HG03469 (cell line): Measurements from ENCODE around the gene TMPRSS11D.

Experiments
- ATAC-seq: cut with Tn5 transposase; IDR thresholded peaks from one replicate; pipeline ENCODE4 v1.9.1; 2021; ENCODE audit warnings: mild to moderate bottlenecking, moderate library complexity, moderate number of reproducible peaks; ENCODE audit not compliant: unreplicated experiment

TMPRSS11D gene, protein sequence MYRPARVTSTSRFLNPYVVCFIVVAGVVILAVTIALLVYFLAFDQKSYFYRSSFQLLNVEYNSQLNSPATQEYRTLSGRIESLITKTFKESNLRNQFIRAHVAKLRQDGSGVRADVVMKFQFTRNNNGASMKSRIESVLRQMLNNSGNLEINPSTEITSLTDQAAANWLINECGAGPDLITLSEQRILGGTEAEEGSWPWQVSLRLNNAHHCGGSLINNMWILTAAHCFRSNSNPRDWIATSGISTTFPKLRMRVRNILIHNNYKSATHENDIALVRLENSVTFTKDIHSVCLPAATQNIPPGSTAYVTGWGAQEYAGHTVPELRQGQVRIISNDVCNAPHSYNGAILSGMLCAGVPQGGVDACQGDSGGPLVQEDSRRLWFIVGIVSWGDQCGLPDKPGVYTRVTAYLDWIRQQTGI

DNA sequence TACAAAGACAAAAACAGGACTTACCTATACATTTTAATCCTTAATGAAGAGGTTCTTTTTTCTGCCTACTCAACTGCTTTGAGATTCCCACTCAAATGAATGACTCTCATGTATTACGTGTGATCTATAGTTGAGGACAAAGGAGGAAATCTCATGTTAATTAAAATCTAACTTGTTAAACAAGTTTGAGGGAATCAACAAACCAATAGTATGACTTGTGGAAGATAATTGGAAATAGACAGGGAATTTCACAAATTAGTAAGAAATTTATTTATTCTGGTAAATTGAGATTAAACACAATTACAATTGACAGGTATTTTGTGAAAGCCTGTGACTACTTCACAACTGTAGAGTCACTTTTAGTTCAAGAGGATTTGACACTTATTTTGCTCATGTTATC lies at the start of gene TMPRSS11D:
Gene TMPRSS11D, minus strand, starts transcription at position 101 of the 400 bp plus-strand sequence. Its CDS starts 69 bp downstream, at position 32.
- ATAC-seq, result no peak

- no peak for ATAC-seq
Measured at GRCh38 chr4:67933038-67933437, 49.2 kb upstream of the TMPRSS11D start.

GRCh38 chr4:67931256-67931655 lies 47.5 kb upstream of the TMPRSS11D start:
- no peak for ATAC-seq

DNA sequence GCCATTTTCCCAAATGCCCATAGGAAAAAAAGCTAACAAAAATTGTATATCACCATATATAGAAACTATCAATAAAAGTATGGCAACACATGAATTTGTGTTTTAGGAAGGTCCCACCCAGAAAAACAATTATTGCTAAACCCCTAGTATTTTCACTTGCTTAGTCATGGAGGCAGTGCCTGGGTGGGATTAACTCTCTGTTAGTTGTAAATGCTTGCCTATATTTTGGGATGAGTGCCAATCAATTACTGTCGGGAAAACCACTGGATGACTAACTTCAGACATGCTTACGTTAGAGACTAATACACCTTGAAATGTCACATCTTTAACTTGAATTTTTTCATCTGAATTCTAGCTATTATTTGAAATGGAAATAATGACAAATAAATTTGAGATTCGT lies 45.6 kb upstream of the TMPRSS11D start:
- no peak for ATAC-seq

DNA sequence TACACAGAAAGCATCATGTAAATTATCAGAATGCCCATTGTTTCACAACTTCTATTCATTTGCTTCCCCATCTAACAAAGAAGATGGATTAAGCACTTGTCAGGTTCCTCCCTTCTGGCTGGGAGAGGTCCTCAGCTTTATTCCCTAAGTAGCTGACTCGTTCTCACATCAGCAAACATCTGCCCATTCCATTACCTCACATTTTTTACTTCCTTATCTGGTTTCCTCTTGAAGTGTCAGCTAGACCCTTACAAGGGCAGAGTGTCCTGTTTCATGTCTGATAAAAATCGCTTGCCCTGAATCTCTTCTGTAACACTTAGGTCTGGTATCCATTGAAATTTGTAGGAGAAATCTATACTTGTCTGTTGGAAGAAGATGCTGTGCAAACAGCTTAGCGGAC lies 44.7 kb upstream of the TMPRSS11D start:
- no peak for ATAC-seq

DNA sequence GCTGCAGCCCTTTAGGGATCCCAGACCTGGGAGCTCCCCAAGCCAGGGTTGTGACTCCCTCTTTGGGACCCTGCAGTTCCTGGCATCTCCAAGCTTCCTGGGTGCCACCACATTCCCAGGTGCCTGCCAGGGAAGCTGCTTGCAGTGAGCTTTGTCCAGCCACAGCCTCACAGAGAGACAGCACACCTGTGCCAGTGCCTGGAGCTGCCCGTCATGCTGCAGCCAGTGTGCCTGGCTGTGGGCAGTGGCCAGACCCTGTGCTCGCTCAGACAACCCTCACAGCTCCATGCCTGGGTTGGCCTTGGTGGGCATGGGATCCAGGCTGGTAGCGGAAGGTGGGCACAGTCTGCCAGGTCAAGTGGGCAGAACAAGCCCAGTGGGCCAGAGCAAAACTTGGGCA lies 43.4 kb upstream of the TMPRSS11D start:
- no peak for ATAC-seq

- ATAC-seq, result no peak
Measured at GRCh38 chr4:67926485-67926884, 42.7 kb upstream of the TMPRSS11D start.

- ATAC-seq, result no peak
Measured at GRCh38 chr4:67922697-67923096, 38.9 kb upstream of the TMPRSS11D start.

DNA sequence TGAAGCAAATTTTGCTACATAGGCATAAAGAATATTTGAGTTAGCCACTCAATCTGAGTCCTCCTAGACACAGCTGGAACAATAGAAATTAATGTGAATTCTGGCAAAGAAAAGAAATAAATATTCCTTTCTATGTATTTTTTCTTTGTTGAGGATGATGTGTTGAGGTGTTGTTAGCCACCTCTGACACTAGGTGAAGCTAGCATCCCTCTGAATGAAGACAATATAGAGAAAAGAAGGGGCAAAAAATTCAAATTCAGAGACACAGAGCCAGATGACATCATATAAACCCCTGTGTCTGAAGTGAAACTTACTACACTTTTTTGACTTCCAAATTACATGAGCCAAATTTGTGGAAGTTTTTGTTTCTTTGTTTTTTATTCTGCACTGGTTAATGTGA lies 34.6 kb upstream of the TMPRSS11D start:
- no peak for ATAC-seq

DNA sequence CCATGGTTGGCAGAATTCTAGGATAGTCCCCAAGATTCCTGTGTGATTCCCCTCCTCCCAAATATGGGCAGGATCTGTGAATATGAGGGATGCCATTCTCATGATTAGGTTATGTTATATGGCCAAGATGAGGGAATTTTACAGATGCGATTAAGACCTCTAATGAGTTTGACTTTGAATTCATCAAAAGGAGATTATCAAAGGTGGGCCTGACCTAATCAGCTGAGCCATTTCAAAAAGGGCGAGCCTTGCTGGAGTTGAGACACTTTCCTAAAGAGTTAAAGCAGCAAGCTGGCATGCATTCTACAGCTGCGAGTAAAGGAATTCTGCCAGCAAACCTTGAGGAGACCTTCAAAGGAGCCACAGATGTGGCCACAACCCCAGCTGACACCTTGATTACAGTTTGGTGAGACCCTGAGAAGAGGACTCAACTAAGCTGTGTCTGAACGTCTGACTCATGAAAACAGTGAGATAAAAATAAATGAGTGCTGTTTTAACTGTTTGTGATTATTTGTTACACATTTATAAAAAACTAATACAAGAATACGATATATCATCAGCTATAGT lies 31.7 kb upstream of the TMPRSS11D start:
- no peak for ATAC-seq

DNA sequence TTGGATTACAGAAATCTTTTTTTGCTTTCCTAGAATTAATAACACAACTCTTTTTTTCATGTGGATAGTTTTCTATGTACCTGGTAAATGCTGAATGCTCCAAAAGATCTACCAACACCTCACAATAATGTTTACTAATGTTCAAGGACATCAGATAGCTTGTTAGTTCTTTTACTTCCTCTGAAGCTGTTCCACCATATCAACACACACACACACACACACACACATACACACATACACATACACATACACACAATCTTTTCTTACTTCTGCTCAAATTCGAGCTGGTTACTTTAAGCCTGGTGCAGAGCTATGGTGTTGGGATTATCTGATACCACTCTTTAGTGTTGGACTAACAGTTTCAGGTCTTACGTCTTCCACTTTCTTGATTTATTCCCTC lies 28.3 kb upstream of the TMPRSS11D start:
- no peak for ATAC-seq

DNA sequence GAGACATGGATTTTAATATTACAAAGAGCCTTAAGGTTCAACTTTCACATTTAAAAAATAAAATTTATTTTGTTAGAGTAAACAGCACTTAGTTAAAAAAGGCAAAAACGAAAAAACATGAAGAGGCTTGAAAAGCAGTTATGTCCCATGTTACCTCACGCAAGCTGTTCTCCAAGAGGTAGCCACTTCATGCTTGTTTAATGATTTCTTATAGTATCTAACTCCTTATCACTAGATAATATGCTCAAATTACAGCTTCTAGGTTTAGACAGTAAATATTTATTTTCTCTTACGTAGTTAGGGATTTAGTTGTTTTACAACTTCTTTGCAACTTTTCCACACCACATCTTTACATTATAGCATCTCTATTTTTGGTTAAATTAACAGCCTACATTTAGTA lies 27.8 kb upstream of the TMPRSS11D start:
- no peak for ATAC-seq

DNA sequence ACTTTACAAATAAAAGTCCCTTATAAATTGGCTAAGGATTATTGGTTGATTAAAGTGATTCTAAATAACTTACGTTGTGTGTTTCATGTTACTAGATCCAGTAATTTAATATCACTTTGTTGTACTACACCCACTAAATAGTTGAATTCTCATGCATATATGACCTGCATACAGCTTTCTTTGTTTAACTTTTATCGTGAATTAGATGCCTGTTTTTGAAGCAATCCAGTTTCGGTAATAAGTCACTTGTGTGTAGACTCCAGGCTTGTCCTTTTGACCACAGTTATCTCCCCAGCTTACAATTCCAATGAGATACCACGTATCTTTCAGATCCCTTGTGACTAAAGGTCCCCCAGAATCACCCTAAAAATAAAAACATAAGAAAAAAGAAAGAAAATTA lies 27.3 kb upstream of the TMPRSS11D start:
- no peak for ATAC-seq

DNA sequence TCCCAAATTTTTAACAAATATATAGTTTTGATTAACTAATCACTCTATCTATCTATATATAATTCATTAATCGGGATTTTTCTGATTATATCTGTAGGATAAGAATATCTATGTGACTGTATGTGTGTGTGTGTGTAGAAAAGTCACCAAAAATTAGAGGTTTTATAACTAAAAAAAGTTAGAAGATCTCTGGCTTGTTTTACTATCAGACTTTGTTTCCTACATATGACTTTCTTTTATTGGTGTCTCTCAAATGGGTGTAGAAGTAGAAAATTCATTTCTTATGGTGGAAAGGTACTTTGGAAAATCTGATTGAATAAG lies 26.7 kb upstream of the TMPRSS11D start:
- peak; percentile 13 for ATAC-seq

- ATAC-seq, result peak; percentile 46
Measured at GRCh38 chr4:67909905-67910584, 26.2 kb upstream of the TMPRSS11D start.

- ATAC-seq, result no peak
Measured at GRCh38 chr4:67907650-67908049, 23.8 kb upstream of the TMPRSS11D start.

- ATAC-seq, result no peak
Measured at GRCh38 chr4:67899096-67899495, 15.3 kb upstream of the TMPRSS11D start.

DNA sequence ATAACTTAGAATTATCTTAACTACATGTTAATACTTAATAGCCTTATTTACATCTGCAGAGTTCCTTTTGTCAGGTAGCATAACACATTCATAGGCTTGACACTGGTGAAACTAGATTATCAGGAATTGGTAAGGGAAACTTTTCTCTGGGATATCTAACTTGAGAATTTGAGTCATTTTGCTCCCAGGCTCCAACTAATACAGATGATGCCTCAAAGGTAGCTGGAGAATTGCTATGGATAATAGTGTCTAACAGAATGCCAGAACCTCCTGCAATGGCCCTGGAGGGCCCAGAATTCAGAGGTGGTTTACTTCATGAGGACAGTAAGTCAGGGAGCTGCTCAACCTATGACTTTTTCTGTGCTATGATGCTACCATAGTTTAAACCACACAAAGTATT lies 13.9 kb upstream of the TMPRSS11D start:
- no peak for ATAC-seq

GRCh38 chr4:67896421-67897065 lies 12.7 kb upstream of the TMPRSS11D start:
- ATAC-seq, result no peak

DNA sequence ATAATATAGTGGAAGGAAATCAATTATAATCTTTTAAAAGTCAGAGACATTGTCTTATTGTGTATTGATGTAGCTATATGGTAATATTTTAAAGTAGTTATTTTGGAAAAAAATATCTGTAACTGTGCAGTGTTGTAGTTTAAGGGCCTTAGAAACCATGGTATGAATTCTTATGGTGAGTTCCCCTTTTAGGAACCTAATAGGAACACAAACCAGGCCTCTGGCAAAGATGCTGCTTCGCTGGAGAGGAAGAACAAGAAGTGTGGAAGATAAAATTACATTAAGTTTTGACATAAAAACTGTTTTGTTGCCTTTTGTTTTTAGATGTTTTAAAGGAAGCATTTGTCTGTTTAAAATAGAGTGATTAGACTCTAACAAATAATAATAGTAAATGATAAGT lies 10.9 kb upstream of the TMPRSS11D start:
- no peak for ATAC-seq

GRCh38 chr4:67892905-67893304 lies 9.1 kb upstream of the TMPRSS11D start:
- no peak for ATAC-seq

- ATAC-seq, result no peak
Measured at GRCh38 chr4:67892253-67892652, 8.5 kb upstream of the TMPRSS11D start.
